Body of pancreas (tissue), 4 donors: ENCODE data around the gene STX16. TPM values are rescaled to one million over a fixed set of nuclear protein-coding genes. Genes with fewer than 3 reads are reported as not detected.

Experiments used
- ATAC-seq: fragments of 150-250 bp; one replicate; pipeline ENCODE4 v1.9.1; 2016
- DNase-seq, 4 donors: peaks; one replicate each; pipeline ENCODE4 v3.0.0-alpha.2; 2019
- H3K27ac ChIP-seq, 4 donors: fragments of 200-600 bp; sonication (generic); 1 replicate in 3 of 4; 2 replicates in 1 of 4; pipeline versions ENCODE4 v1.5.1 to v1.6.1; 2016 to 2019; ENCODE audit warnings: mild to moderate bottlenecking in 1 of 4, mixed read lengths in 1 of 4, moderate library complexity in 1 of 4
- H3K27me3 ChIP-seq, 2 donors: fragments of 200-600 bp; sonication (generic); one replicate each; pipeline ENCODE4 v1.6.0; 2016; ENCODE audit warnings: mild to moderate bottlenecking in 1 of 2
- H3K36me3 ChIP-seq, 2 donors: fragments of 200-600 bp; sonication (generic); replicated peaks in 1 of 2; 2 replicates each; pipeline ENCODE4 v1.5.1; 2016; ENCODE audit warnings: low read depth in 2 of 2; ENCODE audit not compliant: insufficient read depth in 1 of 2
- H3K4me1 ChIP-seq: fragments of 200-600 bp; sonication (generic); one replicate; pipeline ENCODE4 v1.6.0; 2016
- H3K4me3 ChIP-seq, 2 donors: fragments of 200-600 bp; sonication (generic); 1 replicate in 1 of 2; 2 replicates in 1 of 2; pipeline ENCODE4 v1.5.1; 2016 to 2019
- H3K9me3 ChIP-seq, 3 donors: fragments of 200-600 bp; sonication (generic); 1 replicate in 2 of 3; 2 replicates in 1 of 3; pipeline ENCODE4 v1.5.1; 2016
- CTCF ChIP-seq, 7 experiments: fragments of 450-650 bp in 4 of 7; fragments of 200-600 bp in 3 of 7; sonication (generic) in 3 of 7; IDR thresholded peaks; one replicate each; pipeline ENCODE4 v1.5.1; 2016 to 2019; ENCODE audit warnings: antibody characterized with exemption in 7 of 7
- POLR2A ChIP-seq, 3 donors: fragments of 450-650 bp; IDR thresholded peaks; one replicate each; pipeline ENCODE4 v1.6.1; 2016; ENCODE audit warnings: antibody characterized with exemption in 3 of 3, mild to moderate bottlenecking in 2 of 3
- WGBS, 2 donors: methylation state at CpG; one replicate each; pipeline ENCODE4 v1.1.5; 2017; 5-methylcytosine and 5-hydroxymethylcytosine counted together
- intact Hi-C: fragments of 100-400 bp; cut with DNase I; formaldehyde crosslinking; loops from one replicate; pipeline ENCODE4 v1.15.1; 2023
- total RNA-seq, 2 donors: library from RNA; depleted of rRNA; stranded (reverse); fragments of >200 nt; gene quantifications; one replicate each; pipeline ENCODE4 v1.1.0, GENCODE V29; 2016

Gene STX16
- total RNA-seq, 2 donors from 2014 or later, result 55.0 to 69.5 TPM

GRCh38 chr20:58669287-58670006 lies 18.4 kb downstream of the STX16 start:
- Histone ChIP-seq H3K9me3 (no peaks in the 10 kb centered on the region), H3K4me1 (no peaks in the 10 kb centered on the region), H3K27ac (no peak overlapping the region), H3K36me3 (peaks cover 2 to 22% of the 10 kb centered on the region in 2 donors), H3K27me3 (no peaks in the 10 kb centered on the region), H3K4me3 (no peak overlapping the region)
- no peak for TF ChIP-seq POLR2A (IDR thresholded peaks at IDR 0.05)
- TF ChIP-seq CTCF (IDR thresholded peaks at IDR 0.05), result no peak
- intact Hi-C loops, result no loop called here
- no peak for ATAC-seq
- WGBS, 2 donors, result 77 to 78% methylated on average over 11 to 16 of the region's 16 CpGs
- DNase-seq, result no peak

- no peak overlapping the region for H3K27ac ChIP-seq
- ATAC-seq (no peak), DNase-seq (no peak)
- 95 to 96% methylated on average over 1 of the region's 1 CpG for WGBS, 2 donors
- intact Hi-C loops, result no loop called here
- no peak overlapping the region for H3K4me3 ChIP-seq
- peaks cover 8 to 27% of the 10 kb centered on the region in 2 donors for H3K36me3 ChIP-seq
- H3K9me3 ChIP-seq, result no peaks in the 10 kb centered on the region
- TF ChIP-seq POLR2A (IDR thresholded peaks at IDR 0.05) (no peak), CTCF (IDR thresholded peaks at IDR 0.05) (no peak)
- no peaks in the 10 kb centered on the region for H3K4me1 ChIP-seq
- no peaks in the 10 kb centered on the region for H3K27me3 ChIP-seq
Measured at GRCh38 chr20:58670102-58670501, 19.0 kb downstream of the STX16 start.

- 71 to 77% methylated on average over 4 of the region's 4 CpGs for WGBS, 2 donors
Measured at GRCh38 chr20:58670659-58671058, 19.6 kb downstream of the STX16 start.

GRCh38 chr20:58673119-58673518 lies 22.0 kb downstream of the STX16 start:
- Histone ChIP-seq H3K27me3 (no peaks in the 10 kb centered on the region), H3K4me1 (no peaks in the 10 kb centered on the region), H3K9me3 (no peaks in the 10 kb centered on the region), H3K4me3 (no peak overlapping the region), H3K27ac (no peak overlapping the region), H3K36me3 (peaks cover 16 to 40% of the 10 kb centered on the region in 2 donors)
- DNase-seq (no peak), ATAC-seq (no peak)
- TF ChIP-seq CTCF (IDR thresholded peaks at IDR 0.05) (no peak), POLR2A (IDR thresholded peaks at IDR 0.05) (no peak)
- intact Hi-C loops, result no loop called here
- 88 to 93% methylated on average over 9 of the region's 9 CpGs for WGBS, 2 donors

More at GRCh38 chr20:58670659-58671058, 19.6 kb downstream of the STX16 start:
- H3K4me1 ChIP-seq, result no peaks in the 10 kb centered on the region
- ATAC-seq (no peak), DNase-seq (no peak)
- H3K27me3 ChIP-seq, result no peaks in the 10 kb centered on the region
- TF ChIP-seq POLR2A (IDR thresholded peaks at IDR 0.05) (no peak), CTCF (IDR thresholded peaks at IDR 0.05) (no peak)
- peaks cover 14 to 31% of the 10 kb centered on the region in 2 donors for H3K36me3 ChIP-seq
- no peak overlapping the region for H3K4me3 ChIP-seq
- intact Hi-C loops, result no loop called here
- H3K9me3 ChIP-seq, result no peaks in the 10 kb centered on the region
- H3K27ac ChIP-seq, result no peak overlapping the region

GRCh38 chr20:58675146-58675584 lies 24.1 kb downstream of the STX16 start:
- no peak for TF ChIP-seq CTCF (IDR thresholded peaks at IDR 0.05)
- TF ChIP-seq POLR2A (IDR thresholded peaks at IDR 0.05), result no peak
- intact Hi-C loops, result no loop called here
- Histone ChIP-seq H3K9me3 (no peaks in the 10 kb centered on the region), H3K4me3 (no peak overlapping the region), H3K27ac (no peak overlapping the region), H3K4me1 (no peaks in the 10 kb centered on the region), H3K36me3 (peaks cover 16 to 33% of the 10 kb centered on the region in 2 donors), H3K27me3 (no peaks in the 10 kb centered on the region)
- WGBS, 2 donors, result 89 to 94% methylated on average over 17 to 18 of the region's 18 CpGs
- ATAC-seq (no peak), DNase-seq (no peak)
